Measurements from ENCODE around the gene MSX1.

Gene MSX1

DNA sequence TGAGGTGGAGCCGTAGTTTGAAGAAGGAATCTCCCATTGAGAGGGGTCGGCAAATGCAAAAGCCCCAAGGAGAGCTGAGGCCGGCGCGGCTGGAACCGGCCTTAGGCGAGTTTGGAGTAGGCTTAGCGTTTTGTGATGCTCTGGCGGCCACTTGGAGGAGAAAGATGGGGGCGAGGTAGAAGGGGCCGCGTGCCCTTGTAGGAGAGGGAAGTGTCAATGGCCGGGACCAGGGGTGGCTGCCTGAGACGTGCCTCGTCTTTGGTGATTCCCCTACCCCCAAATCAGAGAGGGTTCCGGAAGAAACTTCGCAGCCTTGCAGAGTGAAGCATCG is 11.7 kb downstream of the MSX1 start:
- DNase-seq = no peak

DNA sequence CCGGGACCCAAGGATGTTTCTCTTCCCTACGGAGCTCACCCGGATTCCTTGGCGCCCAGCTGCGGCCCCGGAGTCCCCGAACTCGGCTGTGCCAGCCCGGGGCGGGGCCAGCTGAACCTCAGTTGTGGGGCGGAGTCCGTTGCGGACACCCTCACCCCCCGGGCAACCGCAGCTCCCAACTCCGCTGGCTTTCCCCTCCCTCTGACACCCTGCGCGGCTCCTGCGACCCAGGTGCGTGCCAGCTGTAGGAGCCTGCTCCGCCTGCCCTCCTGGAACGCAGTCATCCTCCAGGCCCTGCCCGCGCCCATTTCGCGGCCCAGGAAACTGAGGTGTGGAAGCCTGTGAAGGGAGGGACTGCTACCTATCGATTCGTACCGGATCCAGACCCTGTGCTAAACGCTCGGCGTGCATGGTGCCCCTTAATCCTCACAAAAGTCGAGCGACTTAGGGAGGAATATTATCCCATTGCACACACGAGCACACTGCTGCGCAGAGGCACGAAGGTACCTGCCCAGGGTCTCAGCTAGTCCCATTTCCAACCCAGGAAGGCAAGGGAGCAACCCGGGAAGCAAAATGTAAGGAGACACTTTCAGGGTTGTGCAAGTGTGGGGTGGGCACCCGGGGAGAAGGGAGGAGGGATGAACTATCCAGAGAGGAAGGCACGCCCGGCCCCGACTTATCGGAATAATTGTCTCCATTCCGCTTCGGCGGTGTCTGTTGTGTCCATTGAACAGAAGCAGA is 12.3 kb downstream of the MSX1 start:
- DNase-seq = no peak

DNA sequence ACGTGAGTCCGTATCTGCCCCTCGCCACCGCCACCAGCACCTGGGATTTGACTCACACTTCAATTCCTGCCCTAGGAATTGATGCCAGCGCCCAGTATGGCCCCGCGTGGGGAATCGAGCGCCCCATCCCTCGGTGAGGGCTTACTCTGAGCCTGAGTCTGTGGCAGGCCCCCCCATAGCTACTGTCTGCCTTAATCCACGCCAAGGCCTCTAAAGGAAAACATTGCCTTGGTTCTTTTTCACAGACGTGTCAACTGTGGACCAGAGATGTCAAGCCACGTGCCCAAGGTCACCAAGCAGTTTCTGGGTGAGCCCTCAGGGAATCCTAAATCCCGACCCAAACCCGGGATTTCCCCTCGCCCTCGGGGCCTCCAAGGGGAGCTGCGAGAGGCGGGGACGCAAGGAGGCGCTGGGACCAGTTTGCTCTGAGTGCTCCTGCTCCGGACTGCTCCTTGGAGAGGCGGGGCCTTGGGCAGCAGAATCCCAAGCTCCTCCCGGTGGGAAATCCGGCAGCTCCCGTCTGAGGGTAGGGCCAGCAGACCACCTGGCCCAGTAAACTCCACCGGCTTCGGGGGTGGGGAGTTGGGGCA is 12.9 kb downstream of the MSX1 start:
- DNase-seq = no peak

DNA sequence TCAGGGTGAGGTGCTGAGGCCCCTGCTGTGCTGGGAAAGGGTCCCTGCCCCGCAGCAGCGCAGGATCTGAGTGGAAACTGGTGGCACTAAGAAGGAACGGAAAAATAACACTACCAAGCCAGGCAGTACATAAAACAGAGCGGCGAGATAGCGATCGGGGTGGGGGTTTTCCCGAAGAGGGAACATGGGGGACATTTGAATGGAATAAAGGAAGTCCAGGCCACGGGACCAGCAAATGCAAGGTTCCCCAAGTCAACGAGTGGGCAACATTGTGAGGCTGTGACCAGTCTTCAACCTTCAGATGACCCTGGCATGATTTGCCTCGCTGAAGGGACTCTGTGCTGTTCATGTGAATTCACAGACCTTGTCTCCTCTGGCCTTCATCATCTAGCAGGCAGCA is 13.7 kb downstream of the MSX1 start:
- no peak for DNase-seq

GRCh38 chr4:4874254-4874653 is 14.8 kb downstream of the MSX1 start:
- no peak for DNase-seq

DNA sequence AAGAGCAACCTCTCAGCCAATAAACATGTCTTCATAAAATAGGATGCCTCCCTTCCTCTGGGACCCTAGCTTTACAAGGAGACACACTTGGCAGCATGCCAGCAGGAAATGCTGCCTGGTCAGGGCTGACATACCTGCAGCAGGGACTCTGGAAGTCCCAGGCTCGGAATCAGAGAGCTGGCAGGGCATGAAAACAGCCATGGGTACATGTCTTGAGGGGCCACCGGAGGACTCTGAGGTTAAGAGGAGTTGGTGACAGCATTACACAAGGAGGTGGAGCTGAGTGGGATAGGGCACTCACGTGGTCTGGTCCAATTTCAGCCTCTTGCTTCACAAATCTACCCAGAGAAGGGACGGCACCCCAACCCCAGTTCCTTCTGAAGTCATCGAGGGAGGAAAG is 15.7 kb downstream of the MSX1 start:
- DNase-seq = no peak

GRCh38 chr4:4875611-4876010 is 16.1 kb downstream of the MSX1 start:
- DNase-seq = no peak

GRCh38 chr4:4876945-4877661 is 17.6 kb downstream of the MSX1 start:
- DNase-seq = no peak

DNA sequence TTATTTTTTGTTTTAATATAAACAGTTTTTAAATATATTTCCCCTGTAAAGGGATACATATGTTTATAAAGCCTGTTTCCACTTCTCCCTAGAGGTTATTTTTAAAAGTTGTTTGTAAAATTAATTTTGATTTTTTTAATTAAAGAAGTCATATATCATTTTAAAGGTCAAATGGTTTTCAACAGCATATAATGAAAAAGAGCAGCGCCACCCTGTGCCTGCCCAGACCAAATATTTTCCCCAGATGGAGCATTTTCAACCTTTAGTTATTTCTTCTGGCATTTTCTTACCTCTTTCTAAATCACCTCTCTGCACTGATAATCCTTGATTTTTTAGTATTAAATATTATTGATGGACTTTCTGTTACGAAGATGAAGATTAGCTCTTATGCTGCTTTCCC is 21.0 kb downstream of the MSX1 start:
- no peak for DNase-seq

GRCh38 chr4:4881432-4881831 is 22.0 kb downstream of the MSX1 start:
- no peak for DNase-seq

GRCh38 chr4:4884611-4885010 is 25.1 kb downstream of the MSX1 start:
- no peak for DNase-seq

- DNase-seq = no peak
Observed at GRCh38 chr4:4887426-4887825, 28.0 kb downstream of the MSX1 start.

GRCh38 chr4:4888695-4889094 is 29.2 kb downstream of the MSX1 start:
- DNase-seq = no peak

GRCh38 chr4:4889781-4890180 is 30.3 kb downstream of the MSX1 start:
- no peak for DNase-seq

DNA sequence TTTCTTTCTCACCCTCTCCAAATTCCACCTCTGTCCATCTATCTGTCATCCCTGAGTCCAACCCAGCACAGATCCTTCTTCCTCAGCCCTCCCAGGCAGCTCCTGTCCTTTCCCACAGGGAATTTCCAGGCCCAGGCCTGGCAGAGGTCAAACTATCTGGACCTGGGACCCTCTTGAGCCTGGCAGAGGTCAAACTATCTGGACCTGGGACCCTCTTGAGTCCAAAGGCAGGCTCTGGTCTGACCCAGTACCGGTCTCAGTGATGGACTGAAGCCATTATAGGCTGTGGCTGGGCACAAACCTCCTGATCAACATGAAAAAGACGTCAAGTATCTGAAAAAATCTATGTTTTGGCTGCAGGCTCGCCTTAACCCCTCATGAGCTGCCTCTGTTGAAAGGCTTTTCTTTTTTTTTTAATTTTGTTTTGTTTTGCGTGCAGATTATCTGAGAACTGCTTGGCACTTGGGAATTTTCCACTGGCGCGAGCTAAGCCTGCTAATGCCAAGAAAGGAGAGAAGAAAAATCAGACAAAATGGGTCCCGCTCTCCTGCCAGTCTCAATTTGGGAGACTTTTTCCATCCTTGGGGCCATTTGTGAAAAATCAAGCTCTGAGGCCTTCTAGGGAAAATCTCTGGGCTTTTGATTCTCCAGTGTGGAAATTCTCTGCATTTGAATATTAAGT is 31.2 kb downstream of the MSX1 start:
- no peak for DNase-seq

DNA sequence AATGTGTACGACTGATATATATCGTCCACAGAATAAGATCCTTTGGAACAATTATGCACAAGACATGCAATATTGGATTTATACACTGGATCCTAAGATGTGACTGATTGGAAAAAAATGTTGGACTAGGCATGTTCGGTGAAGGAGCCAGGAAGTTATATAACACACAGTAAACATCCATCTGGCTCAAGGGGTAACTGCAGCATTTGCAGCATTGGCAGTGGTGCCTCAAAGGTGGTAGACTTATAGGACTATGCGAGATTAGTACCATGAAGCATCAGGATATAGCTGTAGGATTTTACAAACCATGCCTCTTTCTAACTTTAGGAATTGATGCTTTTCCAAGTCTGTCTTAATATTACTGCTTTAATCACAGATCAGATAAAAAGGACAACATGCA is 34.3 kb downstream of the MSX1 start:
- no peak for DNase-seq

DNA sequence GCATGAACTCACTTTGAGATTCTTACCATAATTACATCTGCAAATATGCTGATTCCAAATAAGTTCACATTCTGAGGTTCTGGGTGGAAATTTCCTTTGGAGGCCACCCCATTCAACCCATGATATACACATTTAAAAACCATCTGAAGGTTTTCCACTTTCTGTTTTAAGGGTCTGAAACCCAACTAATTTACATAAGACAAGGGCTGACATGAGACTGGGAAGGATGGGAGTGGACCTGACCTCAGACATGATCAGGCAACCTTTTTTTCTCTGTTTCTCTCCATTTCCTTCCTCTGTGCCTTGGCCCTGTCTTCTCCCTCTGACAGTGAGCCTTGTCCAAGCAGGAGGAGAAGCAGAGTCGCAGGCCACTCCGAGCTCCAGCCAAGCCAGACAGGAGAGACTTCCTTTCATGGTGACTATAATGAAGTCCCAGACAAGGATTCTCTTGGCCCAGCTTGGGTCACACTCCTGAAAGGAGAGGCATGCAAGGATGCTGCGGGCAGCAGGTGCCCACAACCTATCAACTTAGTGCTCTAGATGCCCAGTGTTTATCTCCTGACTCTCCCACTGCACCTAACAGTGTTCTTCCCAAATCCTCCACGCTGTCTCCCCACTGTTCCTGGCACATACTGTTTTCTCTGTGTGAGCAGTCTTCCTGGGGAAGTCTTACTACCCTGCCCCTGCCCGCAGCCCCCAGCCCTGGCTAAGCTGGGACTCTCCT is 39.9 kb downstream of the MSX1 start:
- DNase-seq = no peak

- no peak for DNase-seq
Observed at GRCh38 chr4:4901877-4902276, 42.4 kb downstream of the MSX1 start.

- no peak for DNase-seq
Observed at GRCh38 chr4:4912155-4912554, 52.7 kb downstream of the MSX1 start.

- DNase-seq = no peak
Observed at GRCh38 chr4:4913147-4913561, 53.7 kb downstream of the MSX1 start.

Data from NCI-H187 treated with DMSO at 0.1 percent for 48 hours (cell line).